Common myeloid progenitor, CD34-positive (primary cell): ENCODE results near the gene SLC24A3.

Source experiments
- CTCF ChIA-PET: fragments of 350-600 bp; sonication (Branson Sonifier 250); formaldehyde crosslinking; loops from one replicate; lab custom pipeline; 2021; ENCODE audit warnings: antibody characterized with exemption; lab: Charles Lee
- POLR2A ChIA-PET: fragments of 350-600 bp; sonication (Branson Sonifier 250); formaldehyde crosslinking; loops from one replicate; lab custom pipeline; 2021; ENCODE audit warnings: antibody characterized with exemption; lab: Charles Lee
- DNase-seq, 3 donors: peaks; one replicate each; pipeline versions ENCODE4 v3.0.0 to v3.0.0-alpha.2; 2013
- H3K27ac ChIP-seq, 2 experiments: 1 replicate in 1 of 2; 2 replicates in 1 of 2; pipeline ENCODE4 v1.7.0; 2013; ENCODE audit warnings: inconsistent platforms in 2 of 2, low read length in 2 of 2, mild to moderate bottlenecking in 2 of 2, low read depth in 1 of 2, moderate library complexity in 1 of 2; ENCODE audit not compliant: severe bottlenecking in 2 of 2, insufficient read depth in 1 of 2, poor library complexity in 1 of 2
- H3K27me3 ChIP-seq, 5 experiments: replicated peaks in 2 of 5; 1 replicate in 3 of 5; 2 replicates in 2 of 5; pipeline versions ENCODE4 v1.6.1 to v1.7.0; 2013; ENCODE audit warnings: low read length in 4 of 5, mild to moderate bottlenecking in 2 of 5, moderate library complexity in 2 of 5, inconsistent platforms in 1 of 5; ENCODE audit not compliant: insufficient read depth in 5 of 5, control insufficient read depth in 4 of 5
- H3K36me3 ChIP-seq, 4 experiments: 1 replicate in 2 of 4; 2 replicates in 2 of 4; pipeline versions ENCODE4 v1.6.1 to v1.7.0; 2013; ENCODE audit warnings: low read length in 3 of 4, control low read depth in 1 of 4, mild to moderate bottlenecking in 1 of 4; ENCODE audit not compliant: control insufficient read depth in 4 of 4, insufficient read depth in 4 of 4
- H3K4me1 ChIP-seq, 4 experiments: 1 replicate in 3 of 4; 2 replicates in 1 of 4; pipeline versions ENCODE4 v1.6.1 to v1.7.1; 2013; ENCODE audit warnings: low read length in 3 of 4, mild to moderate bottlenecking in 3 of 4, control low read depth in 1 of 4, inconsistent platforms in 1 of 4, moderate library complexity in 1 of 4; ENCODE audit not compliant: control insufficient read depth in 4 of 4, insufficient read depth in 4 of 4; ENCODE audit errors: control extremely low read depth in 1 of 4
- H3K4me3 ChIP-seq, 7 experiments: 1 replicate in 4 of 7; 2 replicates in 3 of 7; pipeline versions ENCODE4 v1.5.1 to v1.7.0; 2013; ENCODE audit warnings: mild to moderate bottlenecking in 7 of 7, low read length in 6 of 7, moderate library complexity in 6 of 7, inconsistent platforms in 2 of 7, low read depth in 2 of 7, control low read depth in 1 of 7; ENCODE audit not compliant: insufficient read depth in 4 of 7, control insufficient read depth in 1 of 7; ENCODE audit errors: extremely low read depth in 1 of 7
- H3K9me3 ChIP-seq, 5 experiments: 1 replicate in 4 of 5; 2 replicates in 1 of 5; pipeline versions ENCODE4 v1.6.1 to v1.7.1; 2013; ENCODE audit warnings: low read length in 4 of 5, mild to moderate bottlenecking in 2 of 5, inconsistent platforms in 1 of 5, low read depth in 1 of 5, moderate library complexity in 1 of 5; ENCODE audit not compliant: control insufficient read depth in 4 of 5, insufficient read depth in 2 of 5; ENCODE audit errors: control extremely low read depth in 1 of 5
- WGBS: methylation state at CpG from one replicate; pipeline ENCODE4 v1.1.5; 2013; ENCODE audit not compliant: insufficient coverage; 5-methylcytosine and 5-hydroxymethylcytosine counted together

Gene SLC24A3

DNA sequence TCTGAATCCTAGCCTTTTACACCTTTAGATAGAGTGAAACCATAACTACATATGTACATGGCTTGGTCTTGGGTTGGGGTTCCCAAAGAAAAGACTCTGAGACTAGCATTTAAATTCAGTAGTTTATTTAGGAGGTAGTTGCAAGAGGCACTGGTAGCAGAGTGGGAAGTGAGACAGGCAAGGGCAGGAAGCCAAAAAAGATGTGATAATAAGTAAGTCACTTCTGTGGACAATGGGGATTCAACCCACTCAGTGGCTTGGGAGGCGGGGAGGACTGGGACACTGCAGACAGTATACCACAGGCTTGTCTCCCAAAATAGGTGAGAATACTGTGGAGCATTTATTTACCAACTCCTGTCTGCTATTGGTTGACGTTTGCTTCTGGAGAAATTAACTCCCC, 131.9 kb downstream of the SLC24A3 start:
- no peaks in the 10 kb centered on the region for H3K27me3 ChIP-seq
- CTCF ChIA-PET: no interaction called here
- H3K9me3 ChIP-seq: no peaks in the 10 kb centered on the region
- 100% methylated on average over 1 of the region's 2 CpGs for WGBS
- POLR2A ChIA-PET: no interaction called here
- no peak for DNase-seq
- H3K36me3 ChIP-seq: no peaks in the 10 kb centered on the region
- no peak overlapping the region for H3K27ac ChIP-seq
- H3K4me1 ChIP-seq: no peaks in the 10 kb centered on the region
- no peak overlapping the region for H3K4me3 ChIP-seq

DNA sequence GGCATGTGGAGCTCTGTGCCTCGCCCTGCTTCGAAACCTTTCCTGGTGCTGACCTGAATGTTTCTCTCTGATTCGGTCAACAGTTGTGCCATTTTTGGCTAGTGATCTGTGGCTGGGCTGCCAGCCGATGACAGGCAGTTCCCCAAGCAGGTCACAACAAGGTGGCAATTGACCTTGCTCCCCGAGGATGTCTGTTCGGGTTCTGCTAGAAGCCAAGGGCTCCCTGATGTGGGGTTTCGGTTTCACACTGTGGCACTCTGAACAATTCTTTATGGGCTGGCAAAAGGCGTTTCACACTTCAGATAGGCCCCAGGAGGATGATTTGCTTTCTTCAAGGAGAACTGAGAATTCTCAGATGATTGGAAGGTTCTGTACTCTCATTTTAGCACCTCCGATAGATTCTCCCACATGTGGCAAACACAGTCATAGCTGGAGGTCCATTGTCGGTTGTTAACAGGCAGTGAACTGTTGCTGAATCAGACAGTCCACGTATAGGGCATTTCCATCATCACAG, 135.6 kb downstream of the SLC24A3 start:
- Histone ChIP-seq H3K27ac (no peak overlapping the region), H3K27me3 (no peaks in the 10 kb centered on the region), H3K4me1 (no peaks in the 10 kb centered on the region), H3K36me3 (no peaks in the 10 kb centered on the region), H3K4me3 (no peak overlapping the region), H3K9me3 (peaks cover 0 to 2% (median 0%) of the 10 kb centered on the region in 5 experiments)
- WGBS: 97% methylated on average over 10 of the region's 11 CpGs
- ChIA-PET CTCF (no interaction called here), POLR2A (no interaction called here)
- DNase-seq: no peak

DNA sequence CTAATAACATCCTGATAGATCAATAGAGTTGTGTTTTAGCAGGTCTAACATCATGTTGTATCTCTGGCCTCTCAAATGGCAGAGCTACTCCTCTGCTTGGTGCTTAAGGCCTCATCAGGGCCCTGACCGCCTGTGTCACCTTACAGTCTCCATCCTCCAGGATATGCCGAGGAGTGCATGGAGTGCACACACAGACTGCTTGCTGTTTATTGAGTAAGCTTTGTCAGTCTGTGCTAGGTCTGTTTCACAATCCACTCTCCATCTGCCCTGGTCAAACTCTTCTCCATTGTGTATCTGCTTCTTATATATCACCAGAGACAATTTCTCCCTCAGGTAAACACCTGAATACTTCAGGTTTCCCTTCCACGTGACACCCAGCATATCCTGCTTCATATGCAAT, 136.1 kb downstream of the SLC24A3 start:
- Histone ChIP-seq H3K9me3 (peaks cover 0 to 2% (median 0%) of the 10 kb centered on the region in 5 experiments), H3K4me3 (no peak overlapping the region), H3K4me1 (no peaks in the 10 kb centered on the region), H3K27ac (no peak overlapping the region), H3K36me3 (no peaks in the 10 kb centered on the region), H3K27me3 (no peaks in the 10 kb centered on the region)
- DNase-seq: no peak
- WGBS: no CpG with 5 or more reads among the region's 3 CpGs
- ChIA-PET POLR2A (no interaction called here), CTCF (interaction anchor here (1.9 kb wide), 1 partner anchor 16 kb away, joined by 4 read pairs; no protein-coding TSS in a partner anchor)

DNA sequence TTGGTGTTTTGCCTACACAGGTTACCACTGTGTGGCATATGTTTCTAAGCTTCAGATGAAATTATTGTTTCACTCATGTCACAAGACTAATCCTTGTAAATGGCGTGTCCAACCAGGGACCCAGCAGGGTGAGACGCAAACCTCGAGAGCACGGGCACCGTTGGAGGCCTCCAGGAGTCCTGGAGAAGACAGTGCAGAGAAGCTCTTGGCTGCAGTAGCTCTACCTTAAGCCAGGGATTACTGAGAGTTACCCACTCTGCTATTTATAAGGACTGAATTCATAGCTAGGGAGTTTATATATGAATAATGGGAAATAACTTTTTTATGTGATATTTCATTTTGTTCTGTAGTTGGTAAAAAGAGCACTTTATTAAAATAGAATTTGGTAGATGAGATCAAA, 137.4 kb downstream of the SLC24A3 start:
- WGBS: 100% methylated on average over 5 of the region's 5 CpGs
- DNase-seq: no peak

DNA sequence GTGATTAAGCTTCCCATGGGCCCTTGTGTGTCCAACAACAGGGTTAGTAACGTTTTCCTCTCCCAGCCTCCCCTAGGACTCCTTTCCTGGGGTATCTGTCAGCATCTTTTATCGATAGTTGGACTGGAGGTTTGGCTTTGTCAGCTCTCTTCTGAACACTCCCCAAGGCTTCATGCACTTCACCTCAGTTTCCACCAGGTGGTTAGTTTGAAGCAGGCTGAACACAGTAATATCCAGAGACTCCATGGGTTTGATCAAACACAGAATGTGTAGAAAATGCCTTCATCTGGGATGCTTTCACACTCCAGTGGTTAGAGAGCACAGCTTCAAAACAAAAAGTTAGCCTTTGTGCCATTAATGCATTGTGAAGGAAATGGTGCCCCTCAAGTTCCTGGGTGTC, 139.1 kb downstream of the SLC24A3 start:
- no peaks in the 10 kb centered on the region for H3K36me3 ChIP-seq
- H3K27ac ChIP-seq: no peak overlapping the region
- ChIA-PET CTCF (interaction anchor here (0.7 kb wide), 1 partner anchor 23 kb away, joined by 3 read pairs; no protein-coding TSS in a partner anchor), POLR2A (no interaction called here)
- no CpG with 5 or more reads among the region's 2 CpGs for WGBS
- no peak overlapping the region for H3K4me3 ChIP-seq
- H3K9me3 ChIP-seq: peaks cover 0 to 2% (median 0%) of the 10 kb centered on the region in 5 experiments
- DNase-seq: no peak
- no peaks in the 10 kb centered on the region for H3K27me3 ChIP-seq
- H3K4me1 ChIP-seq: no peaks in the 10 kb centered on the region

More for the DNA sequence above, 137.4 kb downstream of the SLC24A3 start:
- Histone ChIP-seq H3K4me1 (no peaks in the 10 kb centered on the region), H3K27me3 (no peaks in the 10 kb centered on the region), H3K9me3 (peaks cover 0 to 2% (median 0%) of the 10 kb centered on the region in 5 experiments), H3K27ac (no peak overlapping the region), H3K4me3 (no peak overlapping the region), H3K36me3 (no peaks in the 10 kb centered on the region)
- ChIA-PET POLR2A (no interaction called here), CTCF (interaction anchor here (1.4 to 1.9 kb wide), 2 partner anchors 9 to 15 kb away, joined by 3 to 4 read pairs; no protein-coding TSS in a partner anchor)

DNA sequence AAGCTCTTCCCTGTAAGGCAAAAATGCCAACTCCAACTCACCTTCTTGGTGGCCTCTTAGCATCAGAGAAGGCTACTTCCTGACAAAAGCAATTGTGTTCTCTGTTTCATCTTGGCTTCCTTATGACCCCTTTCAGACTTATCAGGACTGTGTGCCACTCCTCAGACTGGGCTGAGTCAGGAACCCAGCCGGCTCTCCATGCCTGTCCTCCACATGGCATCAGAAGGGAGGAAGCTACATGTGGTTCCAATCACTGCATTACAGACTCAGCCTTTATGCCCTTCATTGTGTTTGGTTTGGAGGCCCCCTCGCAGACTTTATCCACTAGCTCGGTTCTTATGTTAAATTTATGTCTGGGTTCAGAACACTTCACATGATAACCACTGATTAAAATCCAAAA, 142.5 kb downstream of the SLC24A3 start:
- Histone ChIP-seq H3K27me3 (no peaks in the 10 kb centered on the region), H3K4me3 (no peak overlapping the region), H3K36me3 (no peaks in the 10 kb centered on the region), H3K27ac (no peak overlapping the region), H3K4me1 (no peaks in the 10 kb centered on the region), H3K9me3 (peaks cover 0 to 2% (median 0%) of the 10 kb centered on the region in 5 experiments)
- POLR2A ChIA-PET: no interaction called here
- CTCF ChIA-PET: interaction anchor here (1.3 kb wide), 1 partner anchor 45 kb away, joined by 4 read pairs; no protein-coding TSS in a partner anchor
- DNase-seq: no peak
- 100% methylated on average over 1 of the region's 3 CpGs for WGBS

DNA sequence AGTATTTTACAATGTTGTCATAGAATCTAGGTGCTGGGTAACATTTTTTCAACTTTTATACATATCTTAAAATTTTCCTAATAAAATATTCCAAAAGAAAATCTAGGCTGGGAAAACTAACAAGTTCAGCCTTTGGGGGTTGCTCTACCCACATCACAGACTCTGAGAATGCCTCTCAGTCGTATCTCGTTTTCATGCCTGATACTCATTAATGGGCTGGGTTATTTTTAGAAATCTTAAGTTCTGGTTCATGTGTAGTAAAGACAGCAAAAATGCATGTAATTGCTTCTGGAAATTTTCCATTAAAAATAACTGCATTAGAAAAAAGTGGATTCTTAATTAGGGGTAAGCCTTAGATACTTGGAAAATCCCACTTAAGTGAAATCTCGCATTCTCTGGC, 149.3 kb downstream of the SLC24A3 start:
- no peak for DNase-seq
- no peak overlapping the region for H3K27ac ChIP-seq
- WGBS: no CpG with 5 or more reads among the region's 3 CpGs
- no peaks in the 10 kb centered on the region for H3K27me3 ChIP-seq
- ChIA-PET POLR2A (no interaction called here), CTCF (interaction anchor here (0.9 kb wide), 1 partner anchor 21 kb away, joined by 5 read pairs; no protein-coding TSS in a partner anchor)
- H3K9me3 ChIP-seq: no peaks in the 10 kb centered on the region
- H3K4me3 ChIP-seq: no peak overlapping the region
- no peaks in the 10 kb centered on the region for H3K4me1 ChIP-seq
- H3K36me3 ChIP-seq: no peaks in the 10 kb centered on the region
